HepG2 (cell line): ENCODE results near the gene ARVCF. TPM values are rescaled to one million over a fixed set of nuclear protein-coding genes. Genes with fewer than 3 reads are reported as not detected.

Source experiments
- ATAC-seq: fragments of 200-7000 bp; cut with Tn5 transposase; 3 replicates; pipeline ENCODE4 v1.9.1; 2020; ENCODE audit warnings: mild to moderate bottlenecking, moderate library complexity
- BruUV-seq: library from RNA; stranded (reverse); fragments of 400-500 nt; replicated peaks from 2 replicates; lab custom pipeline; 2021; lab: Mats Ljungman, UMichigan
- CTCF ChIA-PET: fragments of 300-600 bp; formaldehyde crosslinking; extraction: SDS; loops from one replicate; lab custom pipeline; 2021; ENCODE audit warnings: low total read pairs, inconsistent platforms, low intra/inter-chr PET ratio; lab: Yijun Ruan, JAX
- POLR2A ChIA-PET: fragments of 350-600 bp; sonication (Branson Sonifier 250); formaldehyde crosslinking; loops from one replicate; lab custom pipeline; 2020; ENCODE audit warnings: antibody characterized with exemption, inconsistent platforms; lab: Yijun Ruan, JAX
- DNase-seq: peaks from one replicate; pipeline ENCODE4 v3.0.0-alpha.2; 2015; ENCODE audit warnings: low spot score
- FAIRE-seq: peaks from 3 replicates; lab custom pipeline; 2011; peaks lifted over from hg19 to GRCh38; lab: Jason Lieb, UNC
- H2AFZ ChIP-seq: one replicate; pipeline ENCODE4 v1.6.1; 2011; ENCODE audit warnings: low read length, inconsistent platforms
- H3K27ac ChIP-seq: fragments of 300-600 bp; 3 replicates; pipeline ENCODE4 v1.8.0; 2011; ENCODE audit warnings: mixed run types, mild to moderate bottlenecking, mixed read lengths, low read length, inconsistent platforms; ENCODE audit not compliant: insufficient read depth; ENCODE audit errors: extremely low read length
- H3K27me3 ChIP-seq, 2 experiments: fragments of 200-600 bp in 1 of 2; 2 replicates in 1 of 2; 3 replicates in 1 of 2; pipeline versions ENCODE4 v1.6.0 to v1.8.0; 2011; ENCODE audit warnings: low read length in 2 of 2, mild to moderate bottlenecking in 2 of 2, moderate library complexity in 2 of 2, inconsistent platforms in 1 of 2; ENCODE audit not compliant: insufficient read depth in 2 of 2, control insufficient read depth in 1 of 2
- H3K36me3 ChIP-seq, 2 experiments: fragments of 200-600 bp in 1 of 2; replicated peaks in 1 of 2; 2 replicates in 1 of 2; 3 replicates in 1 of 2; pipeline versions ENCODE4 v1.5.1 to v1.8.0; 2011; ENCODE audit warnings: low read length in 2 of 2, inconsistent platforms in 1 of 2; ENCODE audit not compliant: insufficient read depth in 2 of 2, control insufficient read depth in 1 of 2
- H3K4me1 ChIP-seq: 2 replicates; pipeline ENCODE4 v1.5.1; 2012; ENCODE audit warnings: low read length, inconsistent platforms; ENCODE audit not compliant: insufficient read depth
- H3K4me2 ChIP-seq: 2 replicates; pipeline ENCODE4 v1.6.0; 2011; ENCODE audit warnings: low read depth, low read length, inconsistent platforms
- H3K4me3 ChIP-seq, 3 experiments: fragments of 200-600 bp in 1 of 3; sonication (generic), shearing (Covaris generic) in 1 of 3; replicated peaks in 1 of 3; 2 replicates each; pipeline ENCODE4 v1.5.1; 2011 to 2016; ENCODE audit warnings: low read length in 3 of 3, inconsistent platforms in 2 of 3, low read depth in 2 of 3, mild to moderate bottlenecking in 2 of 3, control low read depth in 1 of 3, mixed read lengths in 1 of 3; ENCODE audit not compliant: insufficient read depth in 1 of 3
- H3K79me2 ChIP-seq: one replicate; pipeline ENCODE4 v1.6.1; 2011; ENCODE audit warnings: low read length, inconsistent platforms; ENCODE audit not compliant: insufficient read depth
- H3K9ac ChIP-seq: 2 replicates; pipeline ENCODE4 v1.6.0; 2011; ENCODE audit warnings: mild to moderate bottlenecking, low read depth, low read length, inconsistent platforms; ENCODE audit not compliant: insufficient read depth
- H3K9me3 ChIP-seq: 2 replicates; pipeline ENCODE4 v1.5.1; 2012; ENCODE audit warnings: mild to moderate bottlenecking, low read length
- H4K20me1 ChIP-seq: 2 replicates; pipeline ENCODE4 v1.6.0; 2011; ENCODE audit warnings: inconsistent platforms, mild to moderate bottlenecking, low read length, moderate library complexity; ENCODE audit not compliant: insufficient read depth
- JUNB ChIP-seq: sonication (generic); formaldehyde crosslinking; IDR thresholded peaks from 2 replicates; pipeline ENCODE4 v1.8.0; 2022; ENCODE audit warnings: missing genetic modification reagents, mild to moderate bottlenecking, borderline replicate concordance
- NR3C1 ChIP-seq: sonication (generic); formaldehyde crosslinking; IDR thresholded peaks from 2 replicates; pipeline ENCODE4 v1.4.0; 2020; ENCODE audit warnings: missing genetic modification reagents
- TBX3 ChIP-seq: fragments of 450-650 bp; IDR thresholded peaks from 2 replicates; pipeline ENCODE4 v1.6.1; 2017; ENCODE audit warnings: antibody characterized with exemption, mild to moderate bottlenecking, inconsistent platforms, borderline replicate concordance
- WGBS: methylation state at CpG from one replicate; pipeline ENCODE4 v1.1.6; 2017; ENCODE audit warnings: low lambda C conversion rate; 5-methylcytosine and 5-hydroxymethylcytosine counted together
- in situ Hi-C: cut with HindIII; loops from 2 replicates; pipeline ENCODE4 v1.10.0; 2017; ENCODE audit warnings: low pct_unique_long_range_greater_than_20kb; ENCODE audit not compliant: extremely low pct_ligation_motif_present
- intact Hi-C: fragments of 100-400 bp; cut with micrococcal nuclease; formaldehyde crosslinking; loops from one replicate; pipeline ENCODE4 v1.10.0; 2022; ENCODE audit not compliant: unreplicated experiment
- polyA plus RNA-seq, 8 experiments: library from polyadenylated mRNA; depleted of rRNA in 3 of 8; stranded (reverse) in 7 of 8; unstranded in 1 of 8; fragments of >200 nt; fragmentation: Illumina TruSeq in 4 of 8; extraction: Trizol in 4 of 8; gene quantifications; 2 replicates each; pipeline versions ENCODE4 v1.2.1 to v1.2.3, GENCODE V29; 2011 to 2016; ENCODE audit warnings: low read depth in 4 of 8, missing spikeins in 1 of 8, mixed read lengths in 1 of 8; ENCODE audit not compliant: insufficient read depth in 1 of 8
- total RNA-seq, 5 experiments: library from RNA; depleted of rRNA; stranded (reverse); fragments of >200 nt; fragmentation: Illumina TruSeq; extraction: Trizol; gene quantifications; 2 replicates each; pipeline ENCODE4 v1.2.3, GENCODE V29; 2016; ENCODE audit warnings: low read depth in 1 of 5
- TF ChIP-seq, protein P1 (sequence below): sonication (generic); formaldehyde crosslinking; IDR thresholded peaks from 2 replicates; pipeline ENCODE4 v1.5.0; 2020; ENCODE audit warnings: mild to moderate bottlenecking, missing genetic modification reagents, moderate library complexity

The ARVCF gene
- total and polyA plus RNA-seq, 2 of the 13 experiments (the other 11 are each of a cell fraction or from before 2014, with no cell fraction given) = 16.4 to 17.7 TPM

DNA sequence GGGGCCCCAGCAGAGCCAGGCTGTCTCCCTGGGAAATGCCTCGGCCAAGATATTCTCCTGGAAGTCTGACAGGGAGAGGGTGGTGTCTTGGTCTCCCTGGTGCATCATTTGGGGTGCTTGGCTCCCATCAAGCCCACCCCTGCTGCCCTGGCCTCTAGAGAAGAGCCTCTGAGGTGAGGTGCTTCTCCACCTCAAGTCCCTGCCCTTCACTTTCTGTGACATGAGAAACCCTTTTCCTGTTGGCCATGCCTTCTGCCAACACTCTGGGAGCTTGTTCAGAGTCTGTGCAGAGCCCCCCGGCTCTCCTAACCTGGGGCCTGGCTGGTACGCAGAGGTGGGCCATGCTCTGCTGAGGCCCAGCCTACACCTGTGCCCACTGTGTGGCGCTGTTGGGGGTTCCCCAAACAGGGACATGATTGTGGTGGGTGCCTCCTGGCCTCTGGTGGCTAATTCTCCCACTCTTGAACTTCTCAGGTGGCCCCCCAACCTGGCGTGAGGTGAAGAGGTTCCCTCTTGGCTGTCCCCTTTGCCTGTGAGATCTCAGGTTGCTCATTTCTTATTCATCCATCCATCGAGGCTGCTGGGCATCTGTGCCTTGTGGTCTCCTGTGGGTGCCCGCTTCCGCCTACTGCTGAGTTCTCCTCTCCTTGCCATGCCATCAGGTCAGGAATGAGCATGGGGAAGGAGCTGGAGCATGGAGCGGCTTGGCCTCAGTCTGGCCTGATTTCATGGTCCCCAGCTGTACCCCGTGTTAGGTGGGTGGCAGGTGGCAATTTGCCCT is 44.3 kb upstream of the ARVCF start:
- ChIA-PET POLR2A (no interaction called here), CTCF (no interaction called here)
- no peaks in the 10 kb centered on the region for H3K79me2 ChIP-seq
- H3K4me2 ChIP-seq = no peak overlapping the region
- intact Hi-C loops (no loop called here), in situ Hi-C loops (no loop called here)
- H3K9ac ChIP-seq = no peak overlapping the region
- no peak for DNase-seq
- ATAC-seq = peak; percentile 33; the same call in 1 of the 3 replicates
- no peak for FAIRE-seq
- H4K20me1 ChIP-seq = no peaks in the 10 kb centered on the region
- H3K9me3 ChIP-seq = no peaks in the 10 kb centered on the region
- no peaks in the 10 kb centered on the region for H3K4me1 ChIP-seq
- H2AFZ ChIP-seq = no peak overlapping the region
- H3K27ac ChIP-seq = no peak overlapping the region
- BruUV-seq = no TSS peak
- no peak overlapping the region for H3K4me3 ChIP-seq
- 97% methylated on average over 6 of the region's 10 CpGs for WGBS
- H3K27me3 ChIP-seq = no peaks in the 10 kb centered on the region
- peaks cover 0 to 17% of the 10 kb centered on the region in 2 experiments; a peak in 2 of 5 replicates for H3K36me3 ChIP-seq
- TF ChIP-seq, protein P1, sequence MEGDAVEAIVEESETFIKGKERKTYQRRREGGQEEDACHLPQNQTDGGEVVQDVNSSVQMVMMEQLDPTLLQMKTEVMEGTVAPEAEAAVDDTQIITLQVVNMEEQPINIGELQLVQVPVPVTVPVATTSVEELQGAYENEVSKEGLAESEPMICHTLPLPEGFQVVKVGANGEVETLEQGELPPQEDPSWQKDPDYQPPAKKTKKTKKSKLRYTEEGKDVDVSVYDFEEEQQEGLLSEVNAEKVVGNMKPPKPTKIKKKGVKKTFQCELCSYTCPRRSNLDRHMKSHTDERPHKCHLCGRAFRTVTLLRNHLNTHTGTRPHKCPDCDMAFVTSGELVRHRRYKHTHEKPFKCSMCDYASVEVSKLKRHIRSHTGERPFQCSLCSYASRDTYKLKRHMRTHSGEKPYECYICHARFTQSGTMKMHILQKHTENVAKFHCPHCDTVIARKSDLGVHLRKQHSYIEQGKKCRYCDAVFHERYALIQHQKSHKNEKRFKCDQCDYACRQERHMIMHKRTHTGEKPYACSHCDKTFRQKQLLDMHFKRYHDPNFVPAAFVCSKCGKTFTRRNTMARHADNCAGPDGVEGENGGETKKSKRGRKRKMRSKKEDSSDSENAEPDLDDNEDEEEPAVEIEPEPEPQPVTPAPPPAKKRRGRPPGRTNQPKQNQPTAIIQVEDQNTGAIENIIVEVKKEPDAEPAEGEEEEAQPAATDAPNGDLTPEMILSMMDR (CRISPR knock-in tag) = peak; percentile 44
- TF ChIP-seq TBX3 (no peak), NR3C1 (no peak), JUNB (CRISPR knock-in tag) (no peak)
